Activated naive CD4-positive, alpha-beta T cell treated with anti-CD3 and anti-CD28 coated beads for 36 hours (primary cell): ENCODE data around the gene DRG1. TPM values are rescaled to one million over a fixed set of nuclear protein-coding genes. Genes with fewer than 3 reads are reported as not detected.
"Not testable (repeated sequence)": the region's sequence is repeated elsewhere in the genome, so short reads cannot be mapped to it uniquely, and the experiment has no call there.

Experiments
- CTCF ChIA-PET: fragments of 350-600 bp; sonication (Branson Sonifier 250); formaldehyde crosslinking; loops from one replicate; lab custom pipeline; 2021; ENCODE audit warnings: antibody characterized with exemption; lab: Charles Lee
- DNase-seq: peaks from one replicate; pipeline ENCODE4 v3.0.0-alpha.2; 2020
- H3K27ac Mint-ChIP-seq: one replicate; pipeline ENCODE4 v1.8.0; 2021; ENCODE audit warnings: mild to moderate bottlenecking, mixed read lengths
- H3K27me3 Mint-ChIP-seq: one replicate; pipeline ENCODE4 v1.8.0; 2021; ENCODE audit warnings: low read depth, mixed read lengths
- H3K36me3 Mint-ChIP-seq: one replicate; pipeline ENCODE4 v1.8.0; 2021; ENCODE audit warnings: low read depth, mixed read lengths
- H3K4me1 Mint-ChIP-seq: one replicate; pipeline ENCODE4 v1.8.0; 2021; ENCODE audit warnings: low read depth, mixed read lengths
- H3K4me3 Mint-ChIP-seq: one replicate; pipeline ENCODE4 v1.8.0; 2021; ENCODE audit warnings: mild to moderate bottlenecking, moderate library complexity, mixed read lengths
- H3K9me3 Mint-ChIP-seq: one replicate; pipeline ENCODE4 v1.8.0; 2021; ENCODE audit warnings: mixed read lengths
- intact Hi-C: fragments of 100-400 bp; cut with micrococcal nuclease; formaldehyde crosslinking; loops from one replicate; pipeline ENCODE4 v1.15.1; 2023
- total RNA-seq, 2 experiments: library from RNA; stranded (reverse); gene quantifications; one replicate each; pipeline ENCODE4 v1.2.3, GENCODE V29; 2021

The DRG1 gene
- total RNA-seq, 2 experiments from 2014 or later: 77.1 to 78.7 TPM

- Mint-ChIP-seq H3K9me3 (no peaks in the 10 kb centered on the region), H3K4me3 (no peak overlapping the region), H3K4me1 (no peaks in the 10 kb centered on the region), H3K27ac (no peak overlapping the region), H3K36me3 (no peaks in the 10 kb centered on the region), H3K27me3 (no peaks in the 10 kb centered on the region)
- intact Hi-C loops: no loop called here
- DNase-seq: no peak
- CTCF ChIA-PET: no interaction called here
Observed at GRCh38 chr22:31394326-31394725, 5.1 kb upstream of the DRG1 start.

- Mint-ChIP-seq H3K27ac (no peak overlapping the region), H3K4me3 (no peak overlapping the region), H3K4me1 (peaks cover 19% of the 10 kb centered on the region), H3K9me3 (no peaks in the 10 kb centered on the region), H3K27me3 (no peaks in the 10 kb centered on the region), H3K36me3 (peaks cover 19% of the 10 kb centered on the region)
- intact Hi-C loops: loop anchor here (5.0 kb wide), 3 partner anchors 99 to 354 kb away; partner anchors contain the start of genes DEPDC5, PRR14L and SFI1
- CTCF ChIA-PET: no interaction called here
- no peak for DNase-seq
Observed at GRCh38 chr22:31398231-31398630, 1.2 kb upstream of the DRG1 start.

- CTCF ChIA-PET: interaction anchor here (0.6 to 0.8 kb wide), 3 partner anchors 12 to 76 kb away, joined by 3 read pairs; no protein-coding TSS in a partner anchor
- H3K4me1 Mint-ChIP-seq: peaks cover 21% of the 10 kb centered on the region
Observed at GRCh38 chr22:31400023-31400397, 606 bp downstream of the DRG1 start.

GRCh38 chr22:31402350-31402749, 2.9 kb downstream of the DRG1 start:
- H3K4me1 Mint-ChIP-seq: peaks cover 27% of the 10 kb centered on the region
- DNase-seq, H3K4me3 Mint-ChIP-seq, CTCF ChIA-PET, H3K9me3 Mint-ChIP-seq, H3K27me3 Mint-ChIP-seq, intact Hi-C loops: not testable (repeated sequence)
- H3K27ac Mint-ChIP-seq: peak overlapping the region; percentile 42
- peaks cover 40% of the 10 kb centered on the region for H3K36me3 Mint-ChIP-seq

More at GRCh38 chr22:31400023-31400397, 606 bp downstream of the DRG1 start:
- Mint-ChIP-seq H3K36me3 (peaks cover 24% of the 10 kb centered on the region), H3K27ac (peak overlapping the region; percentile 82), H3K27me3 (no peaks in the 10 kb centered on the region), H3K9me3 (no peaks in the 10 kb centered on the region), H3K4me3 (peak overlapping the region; percentile 92)
- intact Hi-C loops: no loop called here
- no peak for DNase-seq

- CTCF ChIA-PET: interaction anchor here (0.6 to 0.7 kb wide), 2 partner anchors 26 to 378 kb away, joined by 3 read pairs; no protein-coding TSS in a partner anchor
- no peaks in the 10 kb centered on the region for H3K27me3 Mint-ChIP-seq
- H3K27ac Mint-ChIP-seq: peak overlapping the region; percentile 24
- intact Hi-C loops: no loop called here
- H3K4me3 Mint-ChIP-seq: no peak overlapping the region
- H3K9me3 Mint-ChIP-seq: no peaks in the 10 kb centered on the region
- no peak for DNase-seq
- peaks cover 42% of the 10 kb centered on the region for H3K36me3 Mint-ChIP-seq
- H3K4me1 Mint-ChIP-seq: no peaks in the 10 kb centered on the region
Observed at GRCh38 chr22:31425331-31426050, 26.1 kb downstream of the DRG1 start.

GRCh38 chr22:31431950-31432349, 32.5 kb downstream of the DRG1 start:
- CTCF ChIA-PET: no interaction called here
- no peak overlapping the region for H3K27ac Mint-ChIP-seq
- H3K4me3 Mint-ChIP-seq: no peak overlapping the region
- DNase-seq: no peak
- H3K27me3 Mint-ChIP-seq: no peaks in the 10 kb centered on the region
- H3K36me3 Mint-ChIP-seq: peaks cover 45% of the 10 kb centered on the region
- peaks cover 1% of the 10 kb centered on the region for H3K4me1 Mint-ChIP-seq
- no peaks in the 10 kb centered on the region for H3K9me3 Mint-ChIP-seq
- intact Hi-C loops: no loop called here

- no peak for DNase-seq
- H3K27me3 Mint-ChIP-seq: no peaks in the 10 kb centered on the region
- intact Hi-C loops: no loop called here
- peaks cover 3% of the 10 kb centered on the region for H3K4me1 Mint-ChIP-seq
- CTCF ChIA-PET: interaction anchor here (1.9 kb wide), 1 partner anchor 198 kb away, joined by 4 read pairs; no protein-coding TSS in a partner anchor
- H3K27ac Mint-ChIP-seq: no peak overlapping the region
- H3K9me3 Mint-ChIP-seq: no peaks in the 10 kb centered on the region
- peaks cover 38% of the 10 kb centered on the region for H3K36me3 Mint-ChIP-seq
- no peak overlapping the region for H3K4me3 Mint-ChIP-seq
Observed at GRCh38 chr22:31436132-31436531, 36.7 kb downstream of the DRG1 start.

GRCh38 chr22:31439808-31440207, 40.4 kb downstream of the DRG1 start:
- Mint-ChIP-seq H3K27ac (no peak overlapping the region), H3K36me3 (peaks cover 38% of the 10 kb centered on the region), H3K4me1 (peaks cover 3% of the 10 kb centered on the region), H3K27me3 (no peaks in the 10 kb centered on the region), H3K9me3 (no peaks in the 10 kb centered on the region), H3K4me3 (no peak overlapping the region)
- CTCF ChIA-PET: no interaction called here
- intact Hi-C loops: no loop called here
- no peak for DNase-seq

- H3K27me3 Mint-ChIP-seq: no peaks in the 10 kb centered on the region
- H3K36me3 Mint-ChIP-seq: peaks cover 35% of the 10 kb centered on the region
- DNase-seq: no peak
- no peak overlapping the region for H3K27ac Mint-ChIP-seq
- H3K4me3 Mint-ChIP-seq: no peak overlapping the region
- intact Hi-C loops: no loop called here
- peaks cover 3% of the 10 kb centered on the region for H3K4me1 Mint-ChIP-seq
- H3K9me3 Mint-ChIP-seq: no peaks in the 10 kb centered on the region
- CTCF ChIA-PET: no interaction called here
Observed at GRCh38 chr22:31440681-31441080, 41.3 kb downstream of the DRG1 start.

GRCh38 chr22:31441652-31442051, 42.2 kb downstream of the DRG1 start:
- CTCF ChIA-PET: no interaction called here
- H3K9me3 Mint-ChIP-seq: no peaks in the 10 kb centered on the region
- H3K36me3 Mint-ChIP-seq: peaks cover 33% of the 10 kb centered on the region
- DNase-seq: no peak
- H3K4me1 Mint-ChIP-seq: peaks cover 3% of the 10 kb centered on the region
- intact Hi-C loops: no loop called here
- no peak overlapping the region for H3K4me3 Mint-ChIP-seq
- no peaks in the 10 kb centered on the region for H3K27me3 Mint-ChIP-seq
- no peak overlapping the region for H3K27ac Mint-ChIP-seq

GRCh38 chr22:31442768-31443489, 43.5 kb downstream of the DRG1 start:
- Mint-ChIP-seq H3K27me3 (no peaks in the 10 kb centered on the region), H3K4me1 (no peaks in the 10 kb centered on the region), H3K27ac (peak overlapping the region; percentile 33), H3K9me3 (no peaks in the 10 kb centered on the region), H3K36me3 (peaks cover 26% of the 10 kb centered on the region), H3K4me3 (no peak overlapping the region)
- no peak for DNase-seq
- CTCF ChIA-PET: interaction anchor here (1.4 kb wide), 1 partner anchor 9 kb away, joined by 4 read pairs; no protein-coding TSS in a partner anchor
- intact Hi-C loops: no loop called here

- H3K27ac Mint-ChIP-seq: no peak overlapping the region
- H3K4me1 Mint-ChIP-seq: no peaks in the 10 kb centered on the region
- intact Hi-C loops: no loop called here
- no peaks in the 10 kb centered on the region for H3K9me3 Mint-ChIP-seq
- peaks cover 26% of the 10 kb centered on the region for H3K36me3 Mint-ChIP-seq
- H3K4me3 Mint-ChIP-seq: no peak overlapping the region
- no peaks in the 10 kb centered on the region for H3K27me3 Mint-ChIP-seq
- CTCF ChIA-PET: interaction anchor here (1.4 kb wide), 1 partner anchor 8 kb away, joined by 4 read pairs; no protein-coding TSS in a partner anchor
- no peak for DNase-seq
Observed at GRCh38 chr22:31443516-31443915, 44.1 kb downstream of the DRG1 start.
